GM19467 (cell line): Measurements from ENCODE around the gene PNMT.
"Not testable (repeated sequence)": the region's sequence is repeated elsewhere in the genome, so short reads cannot be mapped to it uniquely, and the experiment has no call there.

Experiments
- ATAC-seq: cut with Tn5 transposase; IDR thresholded peaks from one replicate; pipeline ENCODE4 v1.9.1; 2021; ENCODE audit warnings: mild to moderate bottlenecking, moderate library complexity; ENCODE audit not compliant: unreplicated experiment

Gene PNMT

DNA sequence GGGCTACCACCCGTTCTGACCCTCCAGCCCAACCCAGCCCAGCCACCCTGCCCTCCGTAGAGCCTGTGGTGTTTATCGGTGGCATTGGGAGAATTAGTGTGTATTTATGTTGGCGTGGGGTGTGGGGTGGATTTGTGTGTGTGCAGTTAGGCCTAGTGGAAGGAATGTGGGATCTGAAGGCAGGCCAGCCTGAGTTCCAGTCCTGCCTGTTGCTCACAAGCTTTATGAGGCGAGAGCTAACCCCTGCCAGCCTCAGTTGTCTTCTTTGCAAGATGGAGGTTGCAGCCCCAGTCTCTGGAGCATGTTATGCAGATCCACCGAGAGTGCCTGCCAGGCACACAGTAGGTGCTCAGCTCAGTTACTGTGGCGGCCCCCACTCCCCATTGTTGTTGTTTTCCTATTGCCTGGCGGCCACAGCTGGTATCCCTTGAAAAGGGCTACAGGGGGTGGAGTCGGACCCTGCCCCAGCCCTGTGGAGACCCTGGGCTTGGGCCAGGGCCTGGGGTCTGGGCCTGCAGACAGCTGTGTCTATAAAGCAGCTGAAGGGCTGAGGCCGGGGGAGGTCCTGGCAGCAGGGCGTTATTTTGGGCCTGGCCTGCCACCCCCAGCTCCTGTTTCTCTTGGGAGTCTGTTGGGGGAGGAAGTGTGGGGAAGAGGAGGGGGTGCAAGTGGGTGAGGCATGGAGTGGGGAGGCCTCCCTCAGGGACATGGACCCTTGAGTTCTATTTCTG lies 36.7 kb downstream of the PNMT start:
- ATAC-seq, result no peak

DNA sequence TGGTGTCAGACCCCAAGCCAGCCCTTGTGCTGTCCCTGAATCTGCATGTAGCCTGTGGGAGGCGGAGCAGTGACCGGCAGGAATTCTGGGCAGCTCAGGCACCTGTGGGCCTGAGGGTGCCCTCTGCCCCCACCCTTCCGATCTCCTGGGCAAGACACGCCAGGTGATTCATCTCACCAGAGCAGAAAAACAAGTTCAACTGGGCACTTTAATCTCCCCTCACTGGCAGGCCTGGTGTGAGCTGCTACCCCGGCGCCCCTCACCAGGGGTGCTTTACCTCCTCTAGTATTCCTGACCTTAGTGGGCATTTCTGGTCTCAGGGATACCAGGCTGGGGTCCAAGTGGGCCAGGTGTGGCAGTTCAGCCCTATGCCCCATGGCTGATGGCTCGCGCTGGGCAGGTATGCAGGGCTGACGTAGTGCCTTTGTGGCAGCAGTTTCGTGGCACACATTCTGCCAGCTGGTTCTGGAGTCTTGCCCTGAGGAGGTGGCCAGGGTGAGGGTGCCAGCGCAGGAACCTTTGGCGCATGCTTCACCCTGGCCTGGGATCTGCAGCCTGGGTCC lies 37.6 kb downstream of the PNMT start:
- ATAC-seq, result no peak

DNA sequence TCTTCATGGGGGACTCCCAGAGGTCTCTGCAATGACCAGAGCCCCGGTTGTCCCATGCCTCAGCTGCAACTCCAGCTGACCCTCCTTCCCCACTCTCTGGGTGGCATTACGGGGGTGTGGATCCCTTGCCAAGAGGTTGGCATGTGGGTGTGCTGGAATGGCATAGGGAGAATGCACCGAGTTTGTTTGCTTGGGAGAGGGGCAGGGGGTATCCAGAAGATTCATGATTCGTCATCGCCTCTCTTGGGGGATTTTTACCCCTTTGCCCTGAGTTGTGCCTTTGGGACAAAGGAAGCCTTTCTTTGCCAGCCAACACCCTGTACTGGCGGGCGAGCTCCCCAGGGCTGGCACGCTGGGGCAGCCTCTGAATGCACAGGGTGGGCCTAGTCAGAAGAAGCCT lies 38.1 kb downstream of the PNMT start:
- no peak for ATAC-seq

DNA sequence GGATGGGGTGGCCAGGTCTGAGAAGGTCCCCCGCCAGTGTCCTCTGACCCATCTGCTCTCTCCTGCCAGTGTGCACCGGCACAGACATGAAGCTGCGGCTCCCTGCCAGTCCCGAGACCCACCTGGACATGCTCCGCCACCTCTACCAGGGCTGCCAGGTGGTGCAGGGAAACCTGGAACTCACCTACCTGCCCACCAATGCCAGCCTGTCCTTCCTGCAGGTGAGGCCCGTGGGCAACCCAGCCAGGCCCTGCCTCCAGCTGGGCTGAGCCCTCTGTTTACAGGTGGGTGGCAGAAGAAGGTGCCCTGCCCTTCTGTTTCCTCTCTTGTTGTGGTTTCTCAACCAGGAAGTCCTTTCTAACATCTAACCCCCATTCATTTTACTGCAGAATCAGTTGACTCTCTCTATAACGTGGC lies 38.7 kb downstream of the PNMT start:
- ATAC-seq, result no peak

DNA sequence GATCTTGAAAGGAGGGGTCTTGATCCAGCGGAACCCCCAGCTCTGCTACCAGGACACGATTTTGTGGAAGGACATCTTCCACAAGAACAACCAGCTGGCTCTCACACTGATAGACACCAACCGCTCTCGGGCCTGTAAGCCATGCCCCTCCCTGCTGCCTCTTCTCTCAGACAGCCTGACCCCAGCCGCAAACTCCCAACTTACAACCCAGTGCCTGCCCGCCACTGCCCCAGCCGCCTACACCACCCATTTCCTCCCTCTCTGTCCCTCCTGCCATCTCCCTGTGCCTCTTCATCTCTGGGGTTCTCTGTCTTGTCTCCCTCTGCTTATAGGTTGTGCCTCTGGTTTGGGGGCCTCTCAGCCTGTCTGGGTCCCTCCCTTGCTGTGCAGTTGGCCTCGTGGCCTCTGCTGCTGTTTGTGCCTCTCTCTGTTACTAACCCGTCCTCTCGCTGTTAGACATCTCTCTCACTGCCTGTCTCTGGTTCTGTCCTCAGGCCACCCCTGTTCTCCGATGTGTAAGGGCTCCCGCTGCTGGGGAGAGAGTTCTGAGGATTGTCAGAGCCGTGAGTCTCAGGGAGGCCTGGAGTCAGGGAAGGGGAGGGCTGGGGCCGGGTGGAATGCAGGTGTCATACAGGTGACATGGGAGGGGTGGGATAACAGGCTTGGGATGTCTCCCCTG lies 41.2 kb downstream of the PNMT start:
- ATAC-seq, result no peak

DNA sequence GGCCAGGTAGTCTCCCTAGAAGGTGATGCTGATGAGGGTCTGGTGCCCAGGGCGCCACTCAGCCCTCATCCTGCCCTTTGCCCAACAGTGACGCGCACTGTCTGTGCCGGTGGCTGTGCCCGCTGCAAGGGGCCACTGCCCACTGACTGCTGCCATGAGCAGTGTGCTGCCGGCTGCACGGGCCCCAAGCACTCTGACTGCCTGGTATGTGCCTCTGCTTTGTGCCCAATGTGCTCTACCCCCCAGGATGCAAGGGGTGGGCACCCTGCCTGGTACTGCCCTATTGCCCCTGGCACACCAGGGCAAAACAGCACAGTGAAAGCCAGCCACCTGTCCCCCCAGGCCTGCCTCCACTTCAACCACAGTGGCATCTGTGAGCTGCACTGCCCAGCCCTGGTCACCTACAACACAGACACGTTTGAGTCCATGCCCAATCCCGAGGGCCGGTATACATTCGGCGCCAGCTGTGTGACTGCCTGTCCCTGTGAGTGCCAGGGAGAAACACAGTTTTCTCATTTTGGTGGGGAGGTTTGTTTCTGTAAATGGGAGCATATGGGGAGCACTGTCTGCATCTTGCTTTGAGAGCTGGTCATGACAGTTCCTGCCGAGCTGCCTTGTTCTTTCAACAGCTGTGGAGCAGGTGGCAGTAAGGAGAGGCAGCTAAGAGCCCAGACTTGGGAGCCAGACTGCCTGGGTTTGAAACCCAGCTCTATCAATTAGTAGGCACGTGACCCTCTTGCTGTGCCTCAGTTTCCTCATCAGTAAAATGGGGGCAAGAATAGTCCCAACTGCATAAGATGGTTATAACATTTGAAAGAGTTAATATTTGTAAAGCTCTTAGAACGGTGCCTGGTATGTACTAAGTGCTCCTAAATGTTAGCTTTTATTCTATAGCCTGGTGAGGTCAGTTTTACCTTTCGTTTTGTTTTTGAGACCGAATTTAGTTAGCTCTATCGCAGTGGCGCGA lies 42.0 kb downstream of the PNMT start:
- no peak for ATAC-seq

DNA sequence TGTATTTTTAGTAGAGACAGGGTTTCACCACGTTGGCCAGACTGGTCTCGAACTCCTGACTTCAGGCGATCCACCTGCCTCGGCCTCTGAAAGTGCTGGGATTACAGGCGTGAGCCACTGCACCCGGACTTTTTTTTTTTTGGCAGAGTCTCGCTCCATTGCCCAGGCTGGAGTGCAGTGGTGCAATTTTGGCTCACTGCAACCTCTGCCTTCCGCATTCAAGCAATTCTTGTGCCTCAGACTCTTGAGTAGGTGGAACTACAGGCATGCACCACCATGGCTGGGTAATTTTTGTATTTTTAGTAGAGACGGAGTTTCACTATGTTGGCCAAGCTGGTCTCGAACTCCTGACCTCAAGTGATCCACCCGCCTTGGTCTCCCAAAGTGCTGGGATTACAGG lies 42.8 kb downstream of the PNMT start:
- ATAC-seq, result not testable (repeated sequence)

DNA sequence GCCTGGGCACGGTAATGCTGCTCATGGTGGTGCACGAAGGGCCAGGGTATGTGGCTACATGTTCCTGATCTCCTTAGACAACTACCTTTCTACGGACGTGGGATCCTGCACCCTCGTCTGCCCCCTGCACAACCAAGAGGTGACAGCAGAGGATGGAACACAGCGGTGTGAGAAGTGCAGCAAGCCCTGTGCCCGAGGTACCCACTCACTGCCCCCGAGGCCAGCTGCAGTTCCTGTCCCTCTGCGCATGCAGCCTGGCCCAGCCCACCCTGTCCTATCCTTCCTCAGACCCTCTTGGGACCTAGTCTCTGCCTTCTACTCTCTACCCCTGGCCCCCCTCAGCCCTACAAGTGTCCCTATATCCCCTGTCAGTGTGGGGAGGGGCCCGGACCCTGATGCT lies 43.6 kb downstream of the PNMT start:
- no peak for ATAC-seq

DNA sequence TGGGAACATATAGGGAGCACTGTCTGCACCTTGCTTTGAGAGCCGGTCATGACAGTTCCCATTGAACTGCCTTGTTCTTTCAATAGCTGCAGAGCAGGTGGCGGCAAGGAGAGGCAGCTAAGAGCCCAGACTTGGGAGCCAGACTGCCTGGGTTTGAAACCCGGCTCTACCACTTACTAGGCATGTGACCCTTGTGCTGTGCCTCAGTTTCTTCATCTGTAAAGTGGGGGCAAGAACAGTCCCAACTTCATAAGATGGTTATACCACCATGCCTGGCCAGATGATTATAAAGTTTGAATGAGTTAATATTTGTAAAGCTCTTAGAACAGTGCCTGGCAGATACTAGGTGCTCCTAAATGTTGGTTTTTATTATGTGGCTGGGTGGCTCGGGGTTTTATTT lies 46.0 kb downstream of the PNMT start:
- ATAC-seq, result no peak

DNA sequence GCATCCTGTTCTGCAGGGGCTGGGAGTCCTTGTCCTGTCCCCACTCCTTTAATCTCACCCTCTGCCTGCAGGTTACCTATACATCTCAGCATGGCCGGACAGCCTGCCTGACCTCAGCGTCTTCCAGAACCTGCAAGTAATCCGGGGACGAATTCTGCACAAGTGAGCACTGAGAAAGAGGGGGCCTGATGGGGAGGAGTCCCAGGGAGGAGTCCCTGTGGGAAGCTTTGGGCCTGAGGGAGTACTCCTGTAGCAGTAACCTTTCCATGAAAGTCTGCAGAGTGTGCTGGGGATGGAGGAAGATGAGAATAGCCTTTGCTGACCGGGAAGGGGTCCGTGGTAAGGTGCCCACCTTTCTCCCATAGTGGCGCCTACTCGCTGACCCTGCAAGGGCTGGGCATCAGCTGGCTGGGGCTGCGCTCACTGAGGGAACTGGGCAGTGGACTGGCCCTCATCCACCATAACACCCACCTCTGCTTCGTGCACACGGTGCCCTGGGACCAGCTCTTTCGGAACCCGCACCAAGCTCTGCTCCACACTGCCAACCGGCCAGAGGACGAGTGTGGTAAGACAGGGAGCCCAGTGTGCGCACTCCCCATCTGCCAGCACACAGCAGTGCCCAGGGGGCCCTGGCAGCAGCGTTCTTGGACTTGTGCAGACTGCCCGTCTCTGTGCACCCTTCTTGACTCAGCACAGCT lies 47.3 kb downstream of the PNMT start:
- no peak for ATAC-seq

DNA sequence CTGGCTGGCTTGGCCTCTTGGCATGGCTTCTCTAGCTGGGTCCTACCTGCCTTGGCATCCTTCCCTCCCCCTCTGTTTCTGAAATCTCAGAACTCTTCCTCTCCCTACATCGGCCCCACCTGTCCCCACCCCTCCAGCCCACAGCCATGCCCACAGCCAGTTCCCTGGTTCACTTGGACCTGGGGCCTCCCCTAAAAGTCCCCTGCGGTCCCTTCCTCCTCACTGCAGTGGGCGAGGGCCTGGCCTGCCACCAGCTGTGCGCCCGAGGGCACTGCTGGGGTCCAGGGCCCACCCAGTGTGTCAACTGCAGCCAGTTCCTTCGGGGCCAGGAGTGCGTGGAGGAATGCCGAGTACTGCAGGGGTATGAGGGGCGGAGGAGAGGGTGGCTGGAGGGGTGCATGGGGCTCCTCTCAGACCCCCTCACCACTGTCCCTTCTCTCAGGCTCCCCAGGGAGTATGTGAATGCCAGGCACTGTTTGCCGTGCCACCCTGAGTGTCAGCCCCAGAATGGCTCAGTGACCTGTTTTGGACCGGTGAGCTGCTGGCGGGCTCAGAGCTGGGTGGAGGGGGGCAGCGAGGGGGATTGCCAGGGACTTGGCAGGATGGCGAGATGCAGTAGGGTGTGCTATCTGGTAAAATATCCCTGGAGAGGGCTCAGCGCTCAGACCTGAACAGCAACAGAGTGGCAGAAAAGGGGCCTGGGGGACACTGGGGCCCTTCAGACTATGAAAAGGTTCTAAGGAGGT lies 48.0 kb downstream of the PNMT start:
- ATAC-seq, result no peak

DNA sequence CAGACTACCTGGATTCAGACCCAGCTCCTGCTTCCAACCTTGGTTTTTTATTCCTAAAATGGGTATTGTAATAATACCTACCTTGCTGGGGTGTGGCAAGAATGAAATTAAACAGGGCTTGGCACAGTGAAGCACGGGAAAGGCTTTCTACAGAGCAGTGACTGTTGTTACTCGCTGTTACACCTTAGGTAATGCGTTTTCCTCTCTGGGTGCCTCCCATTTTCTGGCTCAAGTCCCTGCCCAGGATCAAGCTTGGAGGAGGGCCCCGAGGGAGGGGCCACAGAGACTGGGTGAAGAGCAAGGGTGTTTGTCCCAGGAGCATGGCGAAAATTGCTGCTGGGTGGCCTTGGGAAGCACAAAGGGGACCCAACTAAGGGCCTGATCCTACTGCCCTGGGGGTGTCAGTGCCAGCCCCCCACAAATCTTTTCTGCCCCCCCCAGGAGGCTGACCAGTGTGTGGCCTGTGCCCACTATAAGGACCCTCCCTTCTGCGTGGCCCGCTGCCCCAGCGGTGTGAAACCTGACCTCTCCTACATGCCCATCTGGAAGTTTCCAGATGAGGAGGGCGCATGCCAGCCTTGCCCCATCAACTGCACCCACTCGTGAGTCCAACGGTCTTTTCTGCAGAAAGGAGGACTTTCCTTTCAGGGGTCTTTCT lies 48.8 kb downstream of the PNMT start:
- ATAC-seq, result no peak

DNA sequence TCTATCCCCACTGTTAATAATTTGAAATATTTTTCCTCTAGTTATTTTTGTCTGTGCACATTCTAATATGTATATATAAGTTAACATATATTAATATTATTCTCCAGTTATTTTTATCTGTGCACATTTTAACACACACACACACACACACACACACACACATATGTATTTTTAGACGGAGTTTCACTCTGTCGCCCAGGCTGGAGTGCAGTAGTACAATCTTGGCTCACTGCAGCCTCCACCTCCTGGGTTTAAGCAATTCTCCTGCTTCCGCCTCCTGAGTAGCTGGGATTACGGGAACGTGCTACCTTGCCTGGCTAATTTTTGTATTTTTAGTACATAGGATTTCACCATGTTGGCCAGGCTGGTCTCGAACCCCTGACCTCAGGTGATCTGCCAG lies 49.4 kb downstream of the PNMT start:
- no peak for ATAC-seq

DNA sequence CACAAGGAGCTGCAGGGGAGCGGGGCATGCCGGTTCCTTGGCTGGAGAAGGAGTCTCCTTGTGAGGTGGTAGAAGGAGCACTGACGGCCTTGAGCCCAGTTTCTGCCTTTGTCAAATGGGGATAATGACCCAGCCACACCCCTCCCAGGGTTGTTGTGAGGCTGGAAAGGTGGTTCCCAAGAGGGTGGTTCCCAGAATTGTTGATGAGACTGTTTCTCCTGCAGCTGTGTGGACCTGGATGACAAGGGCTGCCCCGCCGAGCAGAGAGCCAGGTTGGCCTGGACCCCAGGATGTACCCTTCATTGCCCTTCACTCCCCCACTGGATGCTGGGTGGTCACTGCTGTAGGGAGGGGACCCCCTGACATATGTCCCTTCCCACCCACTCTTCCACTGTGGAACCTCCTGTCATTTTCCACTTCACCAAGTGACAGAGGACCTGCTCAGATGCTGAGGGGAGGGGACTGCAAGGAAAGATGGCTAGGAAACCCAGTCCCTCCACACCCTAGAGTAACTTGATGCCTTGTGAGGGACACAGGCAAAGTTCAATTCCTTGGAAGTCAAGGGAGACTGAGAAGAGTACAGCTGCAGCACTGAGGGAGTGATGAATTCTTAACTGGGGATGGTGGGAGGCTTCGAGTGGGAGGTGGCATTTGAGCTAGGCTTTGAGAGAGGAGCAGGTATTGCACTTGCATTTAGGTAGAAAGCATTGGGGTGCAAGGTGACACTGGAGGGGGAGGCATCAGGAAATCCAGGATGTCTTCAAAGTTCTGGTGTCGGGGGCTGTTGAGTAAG lies 51.5 kb downstream of the PNMT start:
- no peak for ATAC-seq
